HG03442 (cell line): ENCODE results near the gene CCR5AS.

Source experiments
- ATAC-seq: cut with Tn5 transposase; IDR thresholded peaks from one replicate; pipeline ENCODE4 v1.9.1; 2021; ENCODE audit warnings: mild to moderate bottlenecking, moderate library complexity; ENCODE audit not compliant: unreplicated experiment

Gene CCR5AS

GRCh38 chr3:46321461-46322104 lies 85.3 kb downstream of the CCR5AS start:
- no peak for ATAC-seq

GRCh38 chr3:46318207-46318927 lies 88.5 kb downstream of the CCR5AS start:
- no peak for ATAC-seq

GRCh38 chr3:46316206-46316605 lies 90.7 kb downstream of the CCR5AS start:
- no peak for ATAC-seq

- ATAC-seq: no peak
These were observed 92.3 kb downstream of the CCR5AS start for GRCh38 chr3:46314517-46314916.
